ENCODE results near the gene TRAK1.

The TRAK1 gene

DNA sequence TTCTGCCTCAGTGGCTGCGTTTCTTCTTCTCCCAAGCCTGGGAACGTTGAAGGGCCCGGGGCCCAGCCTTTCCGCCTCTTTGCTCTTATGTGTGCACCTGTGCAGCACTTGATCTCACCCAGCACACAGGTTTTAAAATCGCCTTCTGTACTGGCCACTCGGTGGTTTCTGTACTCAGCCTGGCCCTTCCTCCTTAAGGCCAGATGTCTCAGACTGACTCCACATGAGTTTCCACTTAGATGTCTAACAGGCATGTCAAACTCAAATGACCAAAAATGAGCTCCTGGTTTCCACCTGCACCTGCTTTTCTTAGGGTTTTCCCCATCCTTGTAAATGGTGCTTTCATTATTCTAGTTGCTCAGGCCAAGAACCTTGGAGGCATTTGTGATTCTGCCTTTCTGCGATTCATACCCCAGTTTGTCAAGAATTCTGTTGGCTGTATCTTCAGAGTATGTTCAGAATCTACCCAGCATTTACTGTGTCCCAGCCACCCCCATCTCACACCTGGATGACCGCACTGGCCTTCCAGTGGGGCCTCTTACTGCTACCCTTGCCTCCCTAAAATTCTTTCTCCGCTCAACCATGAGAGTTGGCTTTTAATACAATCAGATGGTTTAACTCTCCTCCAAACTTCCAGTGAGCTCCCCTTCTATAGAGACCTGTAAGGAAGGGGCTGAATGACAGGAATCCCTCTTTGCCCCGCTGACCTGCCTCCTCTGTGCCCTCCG is 2.2 kb upstream of the TRAK1 start:
- Histone ChIP-seq H3K4me2 (ENCODE audit: low read length) (peak overlapping the region; percentile 65), H3K36me3 (replicated peaks; ENCODE audit: low read depth, low read length) (peaks cover 64% of the 10 kb centered on the region), H3K4me1 (ENCODE audit: low read length) (peaks cover 99% of the 10 kb centered on the region), H2AFZ (ENCODE audit: low read depth, low read length) (no peak overlapping the region), H3K4me3 (ENCODE audit: low read length) (peak overlapping the region; percentile 45), H4K20me1 (ENCODE audit: insufficient read depth, low read length) (peaks cover 47% of the 10 kb centered on the region), H3K9me3 (ENCODE audit: insufficient read depth, low read length) (no peaks in the 10 kb centered on the region; the same call in 1 of the 2 replicates), H3K27ac (ENCODE audit: low read length) (peak overlapping the region; percentile 98), H3K27me3 (ENCODE audit: low read depth, low read length) (no peaks in the 10 kb centered on the region), H3K79me2 (ENCODE audit: low read length) (peaks cover 87% of the 10 kb centered on the region), H3K9ac (ENCODE audit: low read length) (peak overlapping the region; percentile 58)
- no peak for TF ChIP-seq EZH2phosphoT487 (IDR thresholded peaks at IDR 0.05; ENCODE audit: low read depth)
- TF ChIP-seq, protein P1, sequence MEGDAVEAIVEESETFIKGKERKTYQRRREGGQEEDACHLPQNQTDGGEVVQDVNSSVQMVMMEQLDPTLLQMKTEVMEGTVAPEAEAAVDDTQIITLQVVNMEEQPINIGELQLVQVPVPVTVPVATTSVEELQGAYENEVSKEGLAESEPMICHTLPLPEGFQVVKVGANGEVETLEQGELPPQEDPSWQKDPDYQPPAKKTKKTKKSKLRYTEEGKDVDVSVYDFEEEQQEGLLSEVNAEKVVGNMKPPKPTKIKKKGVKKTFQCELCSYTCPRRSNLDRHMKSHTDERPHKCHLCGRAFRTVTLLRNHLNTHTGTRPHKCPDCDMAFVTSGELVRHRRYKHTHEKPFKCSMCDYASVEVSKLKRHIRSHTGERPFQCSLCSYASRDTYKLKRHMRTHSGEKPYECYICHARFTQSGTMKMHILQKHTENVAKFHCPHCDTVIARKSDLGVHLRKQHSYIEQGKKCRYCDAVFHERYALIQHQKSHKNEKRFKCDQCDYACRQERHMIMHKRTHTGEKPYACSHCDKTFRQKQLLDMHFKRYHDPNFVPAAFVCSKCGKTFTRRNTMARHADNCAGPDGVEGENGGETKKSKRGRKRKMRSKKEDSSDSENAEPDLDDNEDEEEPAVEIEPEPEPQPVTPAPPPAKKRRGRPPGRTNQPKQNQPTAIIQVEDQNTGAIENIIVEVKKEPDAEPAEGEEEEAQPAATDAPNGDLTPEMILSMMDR (IDR thresholded peaks at IDR 0.05; ENCODE audit: low read depth, low read length): no peak

DNA sequence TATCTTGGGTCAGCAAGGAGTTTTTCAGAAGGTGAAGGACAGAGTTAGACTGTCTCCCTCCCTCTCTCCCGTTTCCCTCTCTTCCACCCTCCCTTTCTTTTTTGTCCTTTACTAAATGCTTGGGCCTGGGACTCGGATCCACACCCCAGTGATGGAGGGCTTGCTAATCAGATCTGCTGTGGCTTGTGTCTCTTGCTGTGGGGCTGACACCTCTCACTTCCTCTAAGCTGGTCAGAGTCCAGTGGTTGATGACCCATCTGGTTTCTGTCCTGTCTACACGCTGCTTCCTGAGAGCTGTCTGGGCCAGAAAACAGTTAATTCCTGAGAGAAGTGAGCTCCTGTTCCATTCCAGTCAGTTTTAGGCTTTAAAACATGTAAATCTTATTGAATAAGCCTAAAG is 849 bp downstream of the TRAK1 start:
- Histone ChIP-seq H3K79me2 (ENCODE audit: low read length) (peaks cover 84% of the 10 kb centered on the region), H2AFZ (ENCODE audit: low read depth, low read length) (no peak overlapping the region), H4K20me1 (ENCODE audit: insufficient read depth, low read length) (peaks cover 18% of the 10 kb centered on the region), H3K9me3 (ENCODE audit: insufficient read depth, low read length) (no peaks in the 10 kb centered on the region; the same call in 1 of the 2 replicates), H3K27ac (ENCODE audit: low read length) (peak overlapping the region; percentile 98), H3K4me2 (ENCODE audit: low read length) (peak overlapping the region; percentile 44), H3K4me3 (ENCODE audit: low read length) (peak overlapping the region; percentile 13; the same call in 1 of the 2 replicates), H3K9ac (ENCODE audit: low read length) (peak overlapping the region; percentile 38; the same call in 1 of the 2 replicates), H3K36me3 (replicated peaks; ENCODE audit: low read depth, low read length) (peaks cover 70% of the 10 kb centered on the region), H3K4me1 (ENCODE audit: low read length) (peaks cover 98% of the 10 kb centered on the region), H3K27me3 (ENCODE audit: low read depth, low read length) (no peaks in the 10 kb centered on the region)
- TF ChIP-seq EZH2phosphoT487 (IDR thresholded peaks at IDR 0.05; ENCODE audit: low read depth): no peak
- TF ChIP-seq, protein P1 (IDR thresholded peaks at IDR 0.05; ENCODE audit: low read depth, low read length): no peak

- no peaks in the 10 kb centered on the region for H3K27me3 ChIP-seq (ENCODE audit: low read depth, low read length)
- no peak overlapping the region for H2AFZ ChIP-seq (ENCODE audit: low read depth, low read length)
- no peaks in the 10 kb centered on the region; the same call in 1 of the 2 replicates for H3K9me3 ChIP-seq (ENCODE audit: insufficient read depth, low read length)
- TF ChIP-seq, protein P1 (IDR thresholded peaks at IDR 0.05; ENCODE audit: low read depth, low read length): no peak
- peak overlapping the region; percentile 98 for H3K27ac ChIP-seq (ENCODE audit: low read length)
- H3K4me3 ChIP-seq (ENCODE audit: low read length): peak overlapping the region; percentile 67
- H3K79me2 ChIP-seq (ENCODE audit: low read length): peaks cover 85% of the 10 kb centered on the region
- peak overlapping the region; percentile 88 for H3K9ac ChIP-seq (ENCODE audit: low read length)
- H3K4me2 ChIP-seq (ENCODE audit: low read length): peak overlapping the region; percentile 83
- H3K4me1 ChIP-seq (ENCODE audit: low read length): peaks cover 97% of the 10 kb centered on the region
- peaks cover 62% of the 10 kb centered on the region for H3K36me3 ChIP-seq (replicated peaks; ENCODE audit: low read depth, low read length)
- H4K20me1 ChIP-seq (ENCODE audit: insufficient read depth, low read length): peaks cover under 1% of the 10 kb centered on the region; the same call in 1 of the 2 replicates
Measured at GRCh38 chr3:42094128-42094527, 3.0 kb downstream of the TRAK1 start.

DNA sequence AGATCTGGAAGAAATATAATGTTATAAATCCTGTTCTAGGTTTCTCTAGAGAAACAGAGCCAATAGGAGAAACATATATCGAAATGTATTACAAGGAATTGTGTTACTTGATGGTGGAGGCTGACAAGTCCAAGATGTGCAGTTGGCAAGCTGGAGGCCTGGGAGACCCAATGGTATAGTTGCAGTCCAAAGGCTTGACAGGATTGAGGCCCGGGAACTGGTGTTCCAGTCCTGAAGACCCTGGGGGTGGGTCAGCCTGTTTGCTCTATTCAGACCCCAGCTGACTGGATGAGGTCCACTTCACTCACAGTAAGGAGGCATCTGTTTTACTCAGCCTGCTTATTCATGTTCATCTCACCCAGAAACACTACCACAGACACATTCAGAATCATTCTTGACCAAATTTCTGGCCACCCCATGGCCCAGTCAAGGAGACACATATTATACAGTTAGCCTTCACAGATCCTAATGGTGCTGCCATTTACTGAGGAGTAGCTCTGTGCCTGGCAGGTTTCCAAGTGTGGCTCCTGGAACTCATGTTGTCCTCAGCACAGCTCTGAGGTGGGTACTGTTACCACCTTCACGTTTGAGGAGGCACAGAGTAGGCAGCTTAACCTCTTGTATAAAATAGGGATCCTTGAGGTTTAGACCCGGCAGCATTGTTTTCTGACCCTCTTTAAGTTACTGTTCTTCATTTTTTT is 3.7 kb downstream of the TRAK1 start:
- H3K9me3 ChIP-seq (ENCODE audit: insufficient read depth, low read length): no peaks in the 10 kb centered on the region; the same call in 1 of the 2 replicates
- peak overlapping the region; percentile 88 for H3K9ac ChIP-seq (ENCODE audit: low read length)
- H3K79me2 ChIP-seq (ENCODE audit: low read length): peaks cover 85% of the 10 kb centered on the region
- peaks cover 7% of the 10 kb centered on the region for H4K20me1 ChIP-seq (ENCODE audit: insufficient read depth, low read length)
- H3K27me3 ChIP-seq (ENCODE audit: low read depth, low read length): no peaks in the 10 kb centered on the region
- peaks cover 55% of the 10 kb centered on the region for H3K36me3 ChIP-seq (replicated peaks; ENCODE audit: low read depth, low read length)
- TF ChIP-seq, protein P1 (IDR thresholded peaks at IDR 0.05; ENCODE audit: low read depth, low read length): no peak
- TF ChIP-seq EZH2phosphoT487 (IDR thresholded peaks at IDR 0.05; ENCODE audit: low read depth): no peak
- H3K4me3 ChIP-seq (ENCODE audit: low read length): peak overlapping the region; percentile 67
- H3K4me2 ChIP-seq (ENCODE audit: low read length): peak overlapping the region; percentile 83
- H3K27ac ChIP-seq (ENCODE audit: low read length): peak overlapping the region; percentile 98
- no peak overlapping the region for H2AFZ ChIP-seq (ENCODE audit: low read depth, low read length)
- H3K4me1 ChIP-seq (ENCODE audit: low read length): peaks cover 96% of the 10 kb centered on the region

All from OCI-LY3 (cell line).